HG03066 (cell line): ENCODE measurements around the gene RBMXL3.

Experiments used
- ATAC-seq: cut with Tn5 transposase; IDR thresholded peaks from one replicate; pipeline ENCODE4 v1.9.1; 2021; ENCODE audit warnings: low read depth; ENCODE audit not compliant: unreplicated experiment

Gene RBMXL3

DNA sequence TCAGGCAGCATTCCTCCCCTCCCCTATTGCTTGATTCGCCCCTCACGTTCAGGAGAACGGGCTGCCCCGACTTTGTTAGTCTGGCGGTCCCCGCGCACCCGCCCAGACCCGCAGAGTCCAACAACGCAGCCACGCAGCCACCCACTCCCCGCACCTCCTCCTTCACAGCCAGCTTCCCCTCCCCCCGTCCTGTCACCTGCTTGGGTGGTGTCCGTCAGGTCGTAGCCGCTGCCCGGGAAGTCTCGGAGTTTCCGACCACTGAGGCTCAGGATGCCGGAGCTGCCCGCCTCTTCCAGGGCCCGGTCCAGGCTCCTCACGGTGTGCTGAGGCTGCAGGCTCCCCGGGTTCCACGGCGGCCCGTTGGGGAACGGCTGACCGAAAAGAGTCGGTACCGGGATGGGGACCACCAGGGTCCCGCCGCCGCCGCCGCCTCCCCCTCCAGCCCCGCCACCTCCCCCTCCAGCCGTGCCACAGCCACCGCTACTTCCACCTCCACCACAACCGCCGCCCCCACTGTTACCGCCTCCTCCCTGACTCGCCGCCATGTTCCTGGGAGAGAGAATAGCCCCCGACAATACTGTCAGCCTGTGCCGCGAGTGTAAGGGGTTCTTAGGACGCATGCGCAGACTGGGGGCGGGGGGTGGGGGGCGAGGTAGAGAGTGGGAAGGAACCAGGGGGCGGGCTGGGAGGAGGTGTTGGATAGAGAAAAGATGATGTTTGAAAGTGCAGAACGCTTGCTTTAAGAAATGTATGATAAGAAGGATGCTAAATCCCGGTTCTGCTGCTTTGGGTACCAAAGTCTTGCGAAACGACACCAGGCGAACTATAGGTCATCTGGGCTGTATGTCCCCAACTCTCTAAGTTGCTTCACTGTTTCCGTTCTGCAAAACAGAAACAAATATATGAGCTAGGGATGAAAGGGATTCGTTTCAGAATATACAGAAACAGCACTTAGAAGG lies 44.6 kb downstream of the RBMXL3 start, which contains the start of gene LRCH2:
TSS of gene LRCH2 (minus strand) at position 600 of the 959 bp plus-strand sequence. CDS start at position 545, 55 bp downstream.
- ATAC-seq, result no peak

DNA sequence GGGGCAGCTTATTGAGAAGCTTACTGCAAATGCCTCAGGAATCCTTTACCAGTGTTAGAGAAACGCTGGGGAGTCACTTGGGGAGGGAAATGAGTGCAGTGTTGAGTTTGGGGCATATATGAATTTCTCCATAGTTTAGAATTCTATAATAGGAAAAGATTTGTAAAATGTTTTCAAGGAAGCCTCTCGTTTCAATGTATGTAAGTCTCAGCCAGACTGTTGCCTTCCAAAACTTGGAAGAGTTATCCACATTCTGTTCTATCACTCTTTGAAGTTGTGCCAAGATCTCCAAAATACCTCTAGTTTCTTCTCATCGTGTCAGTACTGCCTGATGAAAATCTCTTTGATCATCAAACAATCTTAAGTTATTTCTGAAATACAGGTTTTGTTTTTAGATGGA lies 45.3 kb downstream of the RBMXL3 start:
- ATAC-seq, result no peak

GRCh38 chrX:115236560-115236959 lies 47.4 kb downstream of the RBMXL3 start:
- no peak for ATAC-seq

- no peak for ATAC-seq
Observed at GRCh38 chrX:115237056-115237455, 47.8 kb downstream of the RBMXL3 start.
